Vagina (tissue), 2 donors: ENCODE measurements around the gene HIGD1B. TPM values are rescaled to one million over a fixed set of nuclear protein-coding genes. Genes with fewer than 3 reads are reported as not detected.

Experiments used
- DNase-seq, 2 donors: peaks; one replicate each; pipeline ENCODE4 v3.0.0-alpha.2; 2017; ENCODE audit errors: extremely low spot score in 2 of 2
- H3K27ac ChIP-seq: fragments of 200-600 bp; sonication (generic); one replicate; pipeline ENCODE4 v1.5.1; 2019
- H3K27me3 ChIP-seq: fragments of 200-600 bp; sonication (generic); one replicate; pipeline ENCODE4 v1.5.1; 2019
- H3K36me3 ChIP-seq, 2 donors: fragments of 200-600 bp; sonication (generic); one replicate each; pipeline ENCODE4 v1.5.1; 2017 to 2019
- H3K4me1 ChIP-seq: fragments of 200-600 bp; sonication (generic); one replicate; pipeline ENCODE4 v1.5.1; 2019
- H3K4me3 ChIP-seq, 2 donors: fragments of 200-600 bp; sonication (generic); 1 replicate in 1 of 2; 2 replicates in 1 of 2; pipeline ENCODE4 v1.5.1; 2016 to 2019
- H3K9me3 ChIP-seq: fragments of 200-600 bp; sonication (generic); one replicate; pipeline ENCODE4 v1.5.1; 2019
- POLR2A ChIP-seq, 2 donors: fragments of 450-650 bp; IDR thresholded peaks; one replicate each; pipeline ENCODE4 v1.6.1; 2017; ENCODE audit warnings: antibody characterized with exemption in 2 of 2, mild to moderate bottlenecking in 2 of 2, moderate library complexity in 2 of 2
- POLR2AphosphoS5 ChIP-seq, 2 donors: sonication (generic); formaldehyde crosslinking; IDR thresholded peaks; one replicate each; pipeline ENCODE4 v1.9.0; 2017; ENCODE audit warnings: antibody characterized with exemption in 2 of 2, mild to moderate bottlenecking in 2 of 2, low read depth in 1 of 2; ENCODE audit not compliant: insufficient read depth in 1 of 2
- intact Hi-C: fragments of 100-400 bp; cut with DNase I; formaldehyde crosslinking; loops from one replicate; pipeline ENCODE4 v1.15.1; 2023
- total RNA-seq: library from RNA; depleted of rRNA; stranded (reverse); fragments of >200 nt; gene quantifications from one replicate; pipeline ENCODE4 v1.2.3, GENCODE V29; 2016
- TF ChIP-seq, protein P1 (sequence below), 3 experiments: fragments of 450-650 bp in 2 of 3; fragments of 200-600 bp in 1 of 3; sonication (generic) in 1 of 3; IDR thresholded peaks; one replicate each; pipeline ENCODE4 v1.5.1; 2017 to 2019; ENCODE audit warnings: antibody characterized with exemption in 3 of 3, mild to moderate bottlenecking in 2 of 3, moderate library complexity in 2 of 3

Gene HIGD1B
- total RNA-seq, 1 donor from 2014 or later: not detected

GRCh38 chr17:44859701-44860100 lies 12.0 kb downstream of the HIGD1B start:
- no peak for TF ChIP-seq POLR2A (IDR thresholded peaks at IDR 0.05)
- no peak for TF ChIP-seq POLR2AphosphoS5 (IDR thresholded peaks at IDR 0.05; ENCODE audit: insufficient read depth in 1 of 2, low read depth in 1 of 2)
- TF ChIP-seq, protein P1, sequence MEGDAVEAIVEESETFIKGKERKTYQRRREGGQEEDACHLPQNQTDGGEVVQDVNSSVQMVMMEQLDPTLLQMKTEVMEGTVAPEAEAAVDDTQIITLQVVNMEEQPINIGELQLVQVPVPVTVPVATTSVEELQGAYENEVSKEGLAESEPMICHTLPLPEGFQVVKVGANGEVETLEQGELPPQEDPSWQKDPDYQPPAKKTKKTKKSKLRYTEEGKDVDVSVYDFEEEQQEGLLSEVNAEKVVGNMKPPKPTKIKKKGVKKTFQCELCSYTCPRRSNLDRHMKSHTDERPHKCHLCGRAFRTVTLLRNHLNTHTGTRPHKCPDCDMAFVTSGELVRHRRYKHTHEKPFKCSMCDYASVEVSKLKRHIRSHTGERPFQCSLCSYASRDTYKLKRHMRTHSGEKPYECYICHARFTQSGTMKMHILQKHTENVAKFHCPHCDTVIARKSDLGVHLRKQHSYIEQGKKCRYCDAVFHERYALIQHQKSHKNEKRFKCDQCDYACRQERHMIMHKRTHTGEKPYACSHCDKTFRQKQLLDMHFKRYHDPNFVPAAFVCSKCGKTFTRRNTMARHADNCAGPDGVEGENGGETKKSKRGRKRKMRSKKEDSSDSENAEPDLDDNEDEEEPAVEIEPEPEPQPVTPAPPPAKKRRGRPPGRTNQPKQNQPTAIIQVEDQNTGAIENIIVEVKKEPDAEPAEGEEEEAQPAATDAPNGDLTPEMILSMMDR (IDR thresholded peaks at IDR 0.05): no peak
- intact Hi-C loops: no loop called here
- Histone ChIP-seq H3K4me3 (no peak overlapping the region), H3K9me3 (no peaks in the 10 kb centered on the region), H3K4me1 (no peaks in the 10 kb centered on the region), H3K36me3 (peaks cover 0 to 92% of the 10 kb centered on the region in 2 donors), H3K27me3 (no peaks in the 10 kb centered on the region), H3K27ac (no peak overlapping the region)
- no peak for DNase-seq

GRCh38 chr17:44862278-44862914 lies 14.7 kb downstream of the HIGD1B start:
- no peak for DNase-seq
- intact Hi-C loops: no loop called here
- H3K4me1 ChIP-seq: no peaks in the 10 kb centered on the region
- H3K9me3 ChIP-seq: no peaks in the 10 kb centered on the region
- peaks cover 0 to 75% of the 10 kb centered on the region in 2 donors for H3K36me3 ChIP-seq
- H3K4me3 ChIP-seq: no peak overlapping the region
- no peak overlapping the region for H3K27ac ChIP-seq
- TF ChIP-seq, protein P1 (IDR thresholded peaks at IDR 0.05): no peak
- no peak for TF ChIP-seq POLR2AphosphoS5 (IDR thresholded peaks at IDR 0.05; ENCODE audit: insufficient read depth in 1 of 2, low read depth in 1 of 2)
- TF ChIP-seq POLR2A (IDR thresholded peaks at IDR 0.05): no peak
- no peaks in the 10 kb centered on the region for H3K27me3 ChIP-seq

GRCh38 chr17:44863061-44863918 lies 15.6 kb downstream of the HIGD1B start:
- Histone ChIP-seq H3K36me3 (peaks cover 0 to 70% of the 10 kb centered on the region in 2 donors), H3K4me1 (no peaks in the 10 kb centered on the region), H3K4me3 (no peak overlapping the region), H3K9me3 (no peaks in the 10 kb centered on the region), H3K27ac (no peak overlapping the region), H3K27me3 (no peaks in the 10 kb centered on the region)
- DNase-seq: no peak
- intact Hi-C loops: no loop called here
- TF ChIP-seq POLR2AphosphoS5 (IDR thresholded peaks at IDR 0.05; ENCODE audit: insufficient read depth in 1 of 2, low read depth in 1 of 2) (no peak), POLR2A (IDR thresholded peaks at IDR 0.05) (no peak)
- TF ChIP-seq, protein P1 (IDR thresholded peaks at IDR 0.05): no peak

DNA sequence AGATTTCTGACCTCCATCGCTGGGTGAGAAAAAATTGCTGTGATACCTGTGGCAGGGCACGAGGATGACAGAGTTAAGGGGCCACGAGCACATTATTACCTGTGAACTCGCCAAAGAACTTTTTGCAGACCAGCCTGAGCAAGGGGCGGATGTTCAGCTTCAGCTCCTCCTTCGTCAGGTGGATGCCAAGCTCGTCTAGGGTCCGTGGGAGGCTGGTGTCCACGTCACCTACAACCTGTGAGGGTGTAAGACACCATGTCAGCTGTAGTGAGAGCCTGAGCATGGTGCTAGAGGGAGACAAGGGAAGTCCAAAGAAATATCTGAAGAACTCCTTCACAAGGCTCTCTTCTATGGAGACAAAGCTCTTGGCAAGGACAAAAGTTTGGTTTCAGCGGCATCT lies 17.1 kb downstream of the HIGD1B start:
- Histone ChIP-seq H3K4me1 (no peaks in the 10 kb centered on the region), H3K36me3 (peaks cover 0 to 59% of the 10 kb centered on the region in 2 donors), H3K27ac (peak overlapping the region; percentile 12), H3K4me3 (no peak overlapping the region), H3K27me3 (no peaks in the 10 kb centered on the region), H3K9me3 (no peaks in the 10 kb centered on the region)
- no peak for DNase-seq
- TF ChIP-seq POLR2AphosphoS5 (IDR thresholded peaks at IDR 0.05; ENCODE audit: insufficient read depth in 1 of 2, low read depth in 1 of 2) (no peak), POLR2A (IDR thresholded peaks at IDR 0.05) (no peak)
- TF ChIP-seq, protein P1 (IDR thresholded peaks at IDR 0.05): no peak
- intact Hi-C loops: loop anchor here (5.0 kb wide), 1 partner anchor 88 kb away; no protein-coding TSS in a partner anchor
